SIG-M5 treated with dmso at 0.1 percent for 504 hours (cell line): ENCODE data around the gene FGF2.
"Not testable (repeated sequence)": the region's sequence is repeated elsewhere in the genome, so short reads cannot be mapped to it uniquely, and the experiment has no call there.

ENCODE experiments used
- DNase-seq: peaks from one replicate; lab custom pipeline; 2025; ENCODE audit not compliant: unreplicated experiment; lab: John Stamatoyannopoulos, UW

Gene FGF2

DNA sequence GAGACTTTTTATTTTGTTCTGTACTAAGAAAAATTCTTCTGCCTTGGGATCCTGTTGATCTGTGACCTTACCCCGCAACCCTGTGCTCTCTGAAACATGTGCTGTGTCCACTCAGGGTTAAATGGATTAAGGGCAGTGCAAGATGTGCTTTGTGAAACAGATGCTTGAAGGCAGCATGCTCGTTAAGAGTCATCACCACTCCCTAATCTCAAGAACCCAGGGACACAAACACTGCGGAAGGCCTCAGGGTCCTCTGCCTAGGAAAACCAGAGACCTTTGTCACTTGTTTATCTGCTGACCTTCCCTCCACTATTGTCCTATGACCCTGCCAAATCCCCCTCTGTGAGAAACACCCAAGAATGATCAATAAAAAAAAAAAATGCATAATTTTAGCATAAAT is 13.8 kb upstream of the FGF2 start:
- not testable (repeated sequence) for DNase-seq

DNA sequence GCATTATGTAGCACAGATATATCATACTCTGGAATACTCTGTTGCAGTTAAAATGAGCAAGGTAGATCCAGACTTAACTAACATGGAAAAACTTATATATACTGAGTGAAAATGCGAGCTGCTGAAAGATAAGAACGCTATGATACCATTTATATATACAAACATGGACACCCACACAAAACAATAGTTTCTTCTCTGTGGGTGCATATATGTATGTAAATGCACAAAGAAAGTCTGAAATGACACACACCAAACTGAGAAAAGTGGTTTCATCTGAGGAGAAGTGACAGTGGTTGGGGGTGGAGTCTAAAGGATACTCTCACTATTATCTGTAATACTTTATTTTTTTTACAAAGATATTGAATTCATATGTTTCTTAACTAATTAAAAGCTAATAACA is 12.2 kb upstream of the FGF2 start:
- DNase-seq: no peak

DNA sequence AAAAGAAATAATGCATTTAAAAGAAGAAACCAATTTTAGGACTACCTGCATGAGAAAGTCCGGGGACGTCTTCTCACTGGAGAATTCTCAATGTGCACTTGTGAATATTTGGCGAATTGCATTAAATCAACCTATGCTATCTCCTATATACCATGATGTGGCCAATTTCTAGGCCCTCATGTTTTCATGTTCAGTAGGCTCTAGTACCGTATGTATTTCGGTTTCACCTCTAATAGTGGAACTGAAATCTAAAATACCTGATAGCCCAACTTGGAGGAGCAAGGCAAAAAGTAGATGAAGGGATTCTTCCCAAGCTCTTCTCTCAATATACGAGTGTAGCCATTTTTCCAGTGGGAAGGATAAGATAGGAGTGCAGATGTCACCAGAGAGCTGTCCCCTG is 11.4 kb upstream of the FGF2 start:
- DNase-seq: no peak

DNA sequence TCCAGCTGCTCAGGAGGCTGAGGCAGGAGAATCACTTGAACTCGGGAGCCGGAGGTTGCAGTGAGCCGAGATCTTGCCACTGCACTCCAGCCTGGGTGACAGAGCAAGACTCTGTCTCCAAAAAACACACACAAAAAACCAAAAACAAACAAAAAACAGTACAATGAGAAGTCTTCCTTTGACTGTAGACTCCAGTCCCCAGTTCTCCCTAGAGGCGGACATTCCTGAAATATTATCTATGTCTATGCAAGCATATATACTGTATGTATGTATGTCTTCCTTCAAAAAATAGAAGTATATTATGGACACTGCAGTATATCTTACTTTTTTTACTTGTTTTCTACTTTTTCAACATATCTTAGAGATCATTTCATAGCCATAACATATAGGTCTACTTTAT is 10.2 kb upstream of the FGF2 start:
- no peak for DNase-seq

DNA sequence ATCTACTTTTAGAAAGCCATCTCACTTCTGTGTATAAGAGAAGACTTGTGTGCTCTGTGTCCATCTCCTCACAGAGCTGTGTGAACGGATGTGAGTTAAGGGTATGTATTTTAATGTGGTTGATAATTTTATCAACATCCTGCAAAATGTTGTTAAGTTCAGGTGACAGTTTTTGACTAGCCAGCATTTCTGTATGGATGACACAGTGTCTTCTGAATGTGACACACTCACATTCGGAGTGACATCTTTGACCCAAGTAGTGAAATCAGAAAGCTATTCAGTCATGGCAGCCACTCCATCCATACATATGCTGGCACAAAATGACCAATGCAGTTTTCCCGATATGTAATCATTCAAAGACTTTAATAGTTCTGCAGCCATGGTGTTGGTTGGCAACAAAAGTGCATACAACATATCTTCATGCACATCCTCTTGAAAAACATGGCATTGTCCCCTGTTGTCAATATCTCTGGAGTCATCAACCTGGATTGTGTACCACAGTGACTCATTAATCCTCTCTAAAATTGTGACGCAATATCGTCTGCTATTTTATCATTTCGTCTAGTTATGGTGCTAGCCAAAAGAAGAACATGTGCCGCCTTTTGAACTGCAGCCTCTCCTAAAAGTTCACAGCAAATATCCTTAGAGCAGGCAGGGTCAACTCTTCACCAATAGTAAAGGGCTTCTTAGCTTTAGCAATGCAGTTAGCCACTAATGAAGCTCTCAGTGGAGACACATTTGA is 6.8 kb upstream of the FGF2 start:
- no peak for DNase-seq

DNA sequence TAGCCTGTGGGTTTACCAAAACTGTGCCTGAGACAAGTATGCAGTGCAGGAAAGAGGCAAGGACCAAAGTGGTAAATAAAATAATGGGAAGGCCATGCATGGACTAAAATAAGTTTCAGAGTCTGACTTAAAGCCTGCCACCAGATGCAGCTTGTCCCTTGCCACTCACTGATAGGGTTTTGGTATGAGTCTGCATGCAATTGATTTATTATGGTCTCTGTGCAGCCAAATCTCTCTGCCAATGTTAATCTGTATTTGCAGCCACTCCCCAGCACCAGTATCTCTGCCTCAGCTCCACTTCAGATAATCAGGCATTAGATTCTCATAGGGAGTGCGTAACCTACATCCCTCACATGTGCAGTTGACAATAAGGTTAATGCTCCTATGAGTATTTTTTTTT is 5.5 kb upstream of the FGF2 start:
- no peak for DNase-seq

DNA sequence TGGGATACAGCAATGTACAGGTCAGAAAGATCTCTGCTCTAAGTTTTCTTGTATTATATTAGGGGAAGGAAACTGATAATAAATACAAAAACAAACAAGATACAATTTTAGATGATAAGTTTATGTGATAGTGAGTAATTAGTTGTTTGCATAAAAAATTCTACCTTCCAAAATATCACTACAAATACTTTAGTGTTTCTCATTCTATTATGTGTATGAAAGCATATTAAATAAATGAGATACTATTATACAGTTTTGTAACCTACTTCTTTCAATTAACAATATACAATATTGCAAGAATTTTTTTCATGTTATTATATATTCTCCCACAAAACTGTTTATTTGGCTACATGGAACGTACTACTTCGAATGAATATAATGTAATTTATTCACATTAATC is 4.2 kb upstream of the FGF2 start:
- no peak for DNase-seq

DNA sequence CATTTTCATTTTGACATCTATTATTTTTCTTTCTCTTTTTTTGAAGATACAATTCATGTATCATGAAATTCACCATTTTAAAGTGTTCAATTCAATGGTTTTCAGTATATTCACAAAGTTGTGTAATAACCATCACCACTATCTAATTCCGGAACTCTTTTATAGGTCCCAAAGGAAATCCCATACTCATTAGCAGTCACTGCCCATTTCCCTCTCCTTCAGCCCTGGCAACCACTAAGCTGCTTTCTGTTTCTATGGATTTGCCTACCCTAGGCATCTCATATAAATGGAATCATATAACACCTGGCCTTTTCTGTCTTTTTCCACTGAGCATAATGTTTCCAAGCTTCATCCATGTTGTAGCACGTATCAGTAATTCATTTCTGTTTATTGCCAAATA is 3.2 kb upstream of the FGF2 start:
- DNase-seq: no peak

DNA sequence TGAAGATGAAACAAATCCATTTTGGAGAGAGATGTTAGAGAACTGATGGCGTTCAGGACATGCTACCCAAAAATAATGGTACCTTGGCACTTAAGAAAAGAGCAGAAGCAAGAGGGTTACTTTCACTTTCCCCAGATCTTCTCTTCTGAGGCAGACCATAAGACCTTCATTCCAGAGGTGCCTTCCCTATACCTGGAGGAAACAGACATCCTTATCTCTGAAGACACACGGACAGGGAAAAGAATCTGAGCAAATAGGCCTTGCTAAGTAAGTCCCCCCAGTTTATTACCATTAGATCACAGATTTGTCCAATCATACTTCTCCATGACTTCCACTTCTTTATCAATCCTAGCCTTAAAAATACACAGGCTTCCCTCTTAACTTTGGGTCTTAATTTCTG is 2.0 kb upstream of the FGF2 start:
- no peak for DNase-seq

DNA sequence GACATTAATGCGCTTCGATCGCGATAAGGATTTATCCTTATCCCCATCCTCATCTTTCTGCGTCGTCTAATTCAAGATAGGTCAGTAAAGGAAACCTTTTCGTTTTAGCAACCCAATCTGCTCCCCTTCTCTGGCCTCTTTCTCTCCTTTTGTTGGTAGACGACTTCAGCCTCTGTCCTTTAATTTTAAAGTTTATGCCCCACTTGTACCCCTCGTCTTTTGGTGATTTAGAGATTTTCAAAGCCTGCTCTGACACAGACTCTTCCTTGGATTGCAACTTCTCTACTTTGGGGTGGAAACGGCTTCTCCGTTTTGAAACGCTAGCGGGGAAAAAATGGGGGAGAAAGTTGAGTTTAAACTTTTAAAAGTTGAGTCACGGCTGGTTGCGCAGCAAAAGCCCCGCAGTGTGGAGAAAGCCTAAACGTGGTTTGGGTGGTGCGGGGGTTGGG is 528 bp upstream of the FGF2 start:
- peak; percentile 51 for DNase-seq

DNA sequence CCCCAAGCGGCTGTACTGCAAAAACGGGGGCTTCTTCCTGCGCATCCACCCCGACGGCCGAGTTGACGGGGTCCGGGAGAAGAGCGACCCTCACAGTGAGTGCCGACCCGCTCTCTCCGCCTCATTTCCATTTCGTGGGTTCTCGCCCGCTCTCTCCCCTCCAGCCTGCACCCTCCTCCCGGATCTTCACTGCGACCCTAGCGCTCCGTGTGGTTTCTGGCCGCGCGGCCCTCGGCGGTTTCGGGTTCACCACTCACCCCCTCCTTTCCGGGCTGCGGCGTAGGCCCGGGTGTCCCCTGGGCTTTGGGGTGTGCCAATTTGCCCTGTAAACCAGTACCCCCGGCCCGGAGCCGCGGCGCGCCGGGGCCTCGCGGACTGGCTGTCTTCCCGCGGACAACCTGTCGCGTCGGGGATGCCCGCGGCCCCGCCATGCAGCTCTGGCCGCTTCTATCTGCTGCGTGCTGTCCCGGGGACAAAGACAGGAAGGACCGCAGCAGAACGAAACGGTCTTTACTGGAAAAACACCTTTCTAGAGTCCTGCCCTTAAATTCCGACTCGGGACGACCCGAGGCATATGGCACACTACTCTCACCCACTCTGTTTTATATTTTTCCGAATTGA is 737 bp downstream of the FGF2 start:
- peak; percentile 7 for DNase-seq

DNA sequence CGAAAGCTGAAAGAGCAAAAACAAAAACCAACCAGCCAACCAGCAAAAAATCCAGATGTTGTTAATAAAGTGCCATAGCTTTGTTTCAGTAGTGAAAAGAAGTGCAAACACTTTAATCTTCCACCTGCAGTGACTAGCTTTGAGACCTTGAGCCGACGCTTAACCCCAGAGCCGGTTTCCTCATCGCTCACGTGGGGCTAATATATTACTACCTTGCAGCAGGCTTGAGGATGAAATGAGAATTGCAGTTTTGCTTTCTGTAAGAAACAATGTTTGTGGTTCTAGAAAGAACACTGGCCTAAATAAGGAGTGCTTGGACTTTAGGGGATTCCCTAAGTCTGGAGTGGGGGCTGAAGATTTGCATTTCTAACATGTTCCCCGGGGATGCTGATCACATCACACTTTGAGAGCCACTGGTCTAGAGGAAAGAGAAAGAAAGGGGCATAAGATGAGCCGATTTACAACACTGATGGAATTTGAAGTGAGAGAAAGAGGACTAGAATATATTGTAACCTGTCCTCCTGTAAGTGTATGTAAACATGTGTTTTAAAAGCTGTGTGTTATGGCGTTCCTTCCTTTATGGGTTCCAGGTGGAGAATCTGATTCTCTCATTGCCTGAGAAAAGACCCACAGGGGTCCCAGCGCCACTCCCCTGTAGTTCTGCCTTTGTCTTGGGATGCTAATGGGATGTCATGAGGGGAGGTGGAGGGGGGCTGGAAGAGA is 1.4 kb downstream of the FGF2 start:
- peak; percentile 70 for DNase-seq

DNA sequence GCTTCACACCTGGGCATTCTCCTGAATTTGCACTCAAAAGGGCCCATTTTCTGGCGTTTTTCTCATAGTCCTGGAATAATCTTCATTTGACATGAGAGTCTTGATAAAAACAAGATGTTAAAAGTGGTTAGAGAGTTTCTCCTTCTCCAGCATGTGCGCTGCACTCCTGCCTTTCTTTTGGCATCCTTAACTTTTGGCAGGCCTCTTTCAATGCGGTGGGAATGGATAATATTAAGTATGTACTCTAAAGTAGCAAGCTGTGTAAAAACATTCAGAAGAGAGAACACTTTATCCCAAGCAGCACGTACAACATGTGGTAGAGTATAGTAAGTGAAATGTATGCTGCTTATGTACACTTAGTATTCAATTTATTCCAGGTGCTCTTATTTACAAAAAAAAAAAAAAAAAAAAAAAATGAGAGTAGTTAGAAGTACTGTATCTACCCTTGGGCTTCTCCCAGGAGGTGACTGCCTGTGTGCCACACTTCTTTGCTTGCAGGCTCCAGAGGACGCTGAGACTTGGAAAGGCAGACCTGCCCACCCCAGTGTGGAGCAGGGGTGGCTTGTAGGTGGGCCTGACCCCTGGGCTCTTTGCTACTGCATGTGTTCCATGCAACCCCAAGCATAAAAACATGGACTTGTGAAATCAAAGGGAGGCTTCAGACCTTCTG is 3.9 kb downstream of the FGF2 start:
- no peak for DNase-seq

DNA sequence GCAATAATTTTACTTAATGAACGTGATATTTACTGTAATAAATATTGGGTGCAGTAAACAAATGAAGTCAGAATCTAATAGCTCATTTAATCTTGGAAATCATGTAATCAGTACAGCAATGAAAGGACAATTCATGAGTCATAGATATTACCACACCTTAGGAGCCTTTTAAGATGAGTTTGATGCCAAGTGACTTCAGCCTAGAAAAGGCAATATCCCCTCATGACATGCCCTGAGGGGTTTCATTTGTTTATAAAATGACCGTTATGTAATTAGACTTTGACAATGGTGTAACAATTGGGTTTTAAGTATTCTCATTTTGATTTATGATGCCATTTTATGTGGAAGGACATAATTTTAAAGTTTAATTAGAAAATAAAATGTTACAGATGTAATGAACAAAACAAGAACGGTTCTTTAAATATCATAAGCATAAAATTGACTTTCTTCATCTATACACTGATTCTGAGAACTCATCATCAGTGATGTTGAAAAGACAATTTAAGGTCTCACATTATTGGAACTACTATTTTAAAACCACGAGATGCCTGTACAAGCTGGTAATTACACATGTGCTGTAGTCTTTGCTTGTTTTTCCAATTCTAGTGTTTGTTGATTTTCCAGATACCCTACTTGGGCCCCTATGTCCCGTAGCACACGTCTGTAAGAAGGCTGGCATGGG is 5.0 kb downstream of the FGF2 start:
- no peak for DNase-seq

DNA sequence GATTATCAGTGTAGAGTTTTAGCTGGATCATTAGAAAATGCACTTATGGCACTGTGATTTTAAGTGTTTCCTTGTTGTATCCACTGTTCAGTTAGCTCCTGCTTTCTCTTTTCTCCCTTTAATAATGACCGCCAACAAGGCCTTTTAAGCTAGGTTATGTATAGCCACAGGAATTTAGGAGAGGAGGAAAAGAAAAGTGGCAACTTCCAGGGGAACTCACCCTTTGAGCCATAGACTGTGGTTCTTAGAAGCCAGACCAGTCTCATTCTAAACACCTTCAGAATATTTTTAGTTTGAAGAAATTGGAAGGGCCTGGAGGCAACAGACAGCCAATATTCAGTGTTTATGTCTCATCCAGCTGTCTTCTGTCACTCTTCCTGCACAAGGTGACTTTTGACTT is 6.1 kb downstream of the FGF2 start:
- DNase-seq: no peak

DNA sequence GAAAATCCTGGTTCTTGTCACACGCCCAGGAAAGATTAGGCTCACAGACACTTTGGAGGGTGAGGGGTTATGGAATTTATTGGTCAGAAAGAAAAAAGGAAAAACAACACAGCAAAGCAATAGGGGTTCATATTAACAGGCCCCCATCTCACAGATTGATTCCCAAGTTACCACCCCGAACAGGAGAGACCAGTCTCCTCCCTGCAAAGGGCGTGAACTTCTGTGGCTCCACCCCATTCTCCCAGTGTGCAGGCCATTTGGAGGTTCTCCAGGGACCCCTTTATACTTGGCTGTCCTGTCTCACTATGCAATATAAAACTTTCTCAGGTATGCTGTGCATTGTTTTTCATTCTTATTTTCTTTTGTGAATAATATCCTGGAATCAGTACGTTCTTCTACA is 7.4 kb downstream of the FGF2 start:
- DNase-seq: no peak

DNA sequence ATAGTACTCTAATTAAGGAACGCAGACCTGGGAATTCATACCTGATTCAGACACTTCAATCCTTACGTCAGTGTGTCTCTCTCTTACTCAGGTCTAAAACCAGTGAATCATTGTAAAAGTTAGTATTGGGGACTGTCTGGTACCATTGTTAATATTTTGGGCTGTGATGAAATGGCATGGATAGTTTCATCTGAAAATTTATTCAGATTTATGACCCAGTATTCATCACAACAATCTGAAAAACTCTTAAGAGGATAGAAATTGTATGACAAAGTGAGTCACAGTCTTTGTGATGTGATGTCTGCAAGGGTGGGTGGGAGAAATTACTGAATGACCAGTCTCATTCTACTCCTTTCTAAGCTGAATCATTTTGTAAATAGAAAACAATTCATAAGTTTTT is 10.3 kb downstream of the FGF2 start:
- no peak for DNase-seq

DNA sequence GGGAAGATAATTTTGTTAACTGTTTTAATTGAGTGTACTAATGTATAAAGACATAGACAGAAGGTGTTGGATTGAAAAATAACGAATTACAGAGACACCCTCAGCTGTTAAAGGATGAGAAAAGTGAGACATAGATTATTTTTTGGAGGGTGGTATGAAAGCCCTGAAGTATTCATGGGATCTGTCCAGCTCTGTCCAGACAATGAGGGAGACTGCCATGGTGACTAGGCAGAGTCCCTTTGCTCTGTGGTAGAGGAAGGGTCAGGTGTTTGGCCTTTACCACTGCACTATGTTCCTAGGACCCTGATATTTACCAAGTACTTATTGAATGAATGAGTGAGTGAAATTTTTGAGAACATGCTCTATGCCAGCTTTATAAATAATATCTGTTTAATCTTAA is 11.4 kb downstream of the FGF2 start:
- DNase-seq: no peak

DNA sequence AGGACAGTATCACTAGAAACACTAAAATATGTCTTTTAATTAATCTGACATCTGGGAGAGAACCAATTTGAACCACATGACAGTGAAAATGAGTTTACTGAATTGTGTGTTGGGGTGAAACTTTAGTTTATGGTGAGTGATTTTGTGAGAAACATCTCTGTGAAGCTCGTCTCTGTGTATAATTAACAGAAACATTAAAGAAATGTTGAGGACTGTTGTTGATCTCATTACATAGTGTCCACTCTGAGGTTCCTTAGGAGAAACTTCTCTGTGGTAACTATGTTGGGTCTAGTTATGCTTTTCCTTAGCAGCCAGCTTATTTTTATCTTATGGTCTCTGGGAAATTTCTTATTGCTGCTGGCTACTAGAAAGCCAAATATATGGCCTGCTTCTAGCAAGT is 15.8 kb downstream of the FGF2 start:
- DNase-seq: no peak

DNA sequence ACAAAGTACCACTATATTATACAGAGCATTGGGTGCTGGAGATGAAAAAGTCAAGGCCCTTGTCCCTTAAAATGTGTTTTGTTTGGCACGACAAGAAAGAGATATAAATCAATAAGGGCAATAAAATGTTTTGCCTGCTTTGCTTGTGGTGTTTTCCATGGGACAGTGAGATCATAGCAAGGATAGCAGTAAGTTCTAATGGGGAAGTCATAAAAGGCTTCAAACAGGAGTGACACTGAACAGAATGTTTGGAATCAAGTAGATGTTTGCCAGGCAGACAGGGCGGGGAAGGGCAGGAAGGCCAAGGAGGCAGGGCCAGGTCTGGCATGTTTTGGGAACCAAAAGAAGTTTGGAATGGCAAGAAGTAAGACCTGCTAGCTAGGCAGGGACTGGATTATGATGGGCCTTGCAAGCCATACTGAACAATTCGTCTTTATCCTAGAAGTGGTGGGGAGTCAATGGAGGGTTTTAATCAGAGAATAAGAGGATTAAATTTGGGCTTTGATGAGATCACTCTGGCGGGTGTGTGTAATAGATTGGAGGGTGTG is 16.4 kb downstream of the FGF2 start:
- DNase-seq: no peak

DNA sequence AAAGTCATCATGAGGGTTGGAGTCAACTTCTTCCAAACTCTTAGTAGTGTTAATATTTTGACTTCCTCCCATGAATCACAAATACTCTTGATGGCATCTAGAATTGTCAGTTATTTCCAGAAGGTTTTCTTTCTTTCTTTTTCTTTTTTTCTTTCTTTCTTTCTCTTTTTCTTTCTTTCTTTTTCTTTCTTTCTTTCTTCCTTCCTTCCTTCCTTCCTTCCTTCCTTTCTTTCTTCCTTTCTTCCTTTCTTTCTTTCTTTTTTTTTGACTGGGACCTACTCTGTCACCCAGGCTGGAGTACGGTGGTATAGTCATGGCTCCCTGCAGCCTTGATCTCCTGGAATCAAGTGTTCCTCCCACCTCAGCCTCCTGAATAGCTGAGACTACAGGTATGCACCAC is 17.8 kb downstream of the FGF2 start:
- DNase-seq: not testable (repeated sequence)
